Measurements from ENCODE around the gene CLCN6. TPM values are rescaled to one million over a fixed set of nuclear protein-coding genes. Genes with fewer than 3 reads are reported as not detected.
A peak's percentile ranks its signal among the peaks of the same experiment; 100 is the strongest.

Gene CLCN6
- total RNA-seq, 1 donor = 21.0 TPM

- Histone ChIP-seq H3K27ac (ENCODE audit: low read depth, low read length) (no peak overlapping the region), H3K27me3 (ENCODE audit: insufficient read depth, low read length) (peaks cover 5% of the 10 kb centered on the region), H2AFZ (ENCODE audit: low read length) (no peak overlapping the region), H3K9me3 (ENCODE audit: low read depth, low read length) (no peaks in the 10 kb centered on the region), H3K36me3 (ENCODE audit: insufficient read depth, low read length) (no peaks in the 10 kb centered on the region), H3K4me2 (ENCODE audit: insufficient read depth, low read length) (no peak overlapping the region), H3K4me1 (ENCODE audit: insufficient read depth, low read length) (no peaks in the 10 kb centered on the region), H3K79me2 (ENCODE audit: insufficient read depth, low read length) (no peaks in the 10 kb centered on the region), H3K4me3 (ENCODE audit: insufficient read depth, low read length) (no peak overlapping the region), H4K20me1 (ENCODE audit: insufficient read depth, low read length) (no peaks in the 10 kb centered on the region)
- no peak for TF ChIP-seq CTCF (IDR thresholded peaks at IDR 0.05; ENCODE audit: extremely low read depth, low read depth, low read length)
- peak; percentile 26 for DNase-seq (ENCODE audit: insufficient read length, low spot score, missing footprints)
These were observed 81.6 kb downstream of the CLCN6 start for GRCh38 chr1:11887666-11888007.

GRCh38 chr1:11888206-11888876, 82.3 kb downstream of the CLCN6 start:
- H2AFZ ChIP-seq (ENCODE audit: low read length) = no peak overlapping the region
- H4K20me1 ChIP-seq (ENCODE audit: insufficient read depth, low read length) = no peaks in the 10 kb centered on the region
- H3K4me3 ChIP-seq (ENCODE audit: insufficient read depth, low read length) = no peak overlapping the region
- no peaks in the 10 kb centered on the region for H3K79me2 ChIP-seq (ENCODE audit: insufficient read depth, low read length)
- H3K9me3 ChIP-seq (ENCODE audit: low read depth, low read length) = no peaks in the 10 kb centered on the region
- no peaks in the 10 kb centered on the region for H3K36me3 ChIP-seq (ENCODE audit: insufficient read depth, low read length)
- H3K27me3 ChIP-seq (ENCODE audit: insufficient read depth, low read length) = peaks cover 5% of the 10 kb centered on the region
- H3K4me1 ChIP-seq (ENCODE audit: insufficient read depth, low read length) = no peaks in the 10 kb centered on the region
- no peak overlapping the region for H3K4me2 ChIP-seq (ENCODE audit: insufficient read depth, low read length)
- peak; percentile 67 for DNase-seq (ENCODE audit: insufficient read length, low spot score, missing footprints)
- TF ChIP-seq CTCF (IDR thresholded peaks at IDR 0.05; ENCODE audit: extremely low read depth, low read depth, low read length) = no peak
- H3K27ac ChIP-seq (ENCODE audit: low read depth, low read length) = no peak overlapping the region

- Histone ChIP-seq H3K4me3 (ENCODE audit: insufficient read depth, low read length) (no peak overlapping the region), H2AFZ (ENCODE audit: low read length) (no peak overlapping the region), H3K27me3 (ENCODE audit: insufficient read depth, low read length) (peaks cover 5% of the 10 kb centered on the region), H3K4me2 (ENCODE audit: insufficient read depth, low read length) (no peak overlapping the region), H4K20me1 (ENCODE audit: insufficient read depth, low read length) (no peaks in the 10 kb centered on the region), H3K4me1 (ENCODE audit: insufficient read depth, low read length) (no peaks in the 10 kb centered on the region), H3K9me3 (ENCODE audit: low read depth, low read length) (no peaks in the 10 kb centered on the region), H3K27ac (ENCODE audit: low read depth, low read length) (no peak overlapping the region), H3K36me3 (ENCODE audit: insufficient read depth, low read length) (no peaks in the 10 kb centered on the region), H3K79me2 (ENCODE audit: insufficient read depth, low read length) (no peaks in the 10 kb centered on the region)
- DNase-seq (ENCODE audit: insufficient read length, low spot score, missing footprints) = no peak
- TF ChIP-seq CTCF (IDR thresholded peaks at IDR 0.05; ENCODE audit: extremely low read depth, low read depth, low read length) = no peak
These were observed 82.9 kb downstream of the CLCN6 start for GRCh38 chr1:11888877-11889208.

- Histone ChIP-seq H3K36me3 (ENCODE audit: insufficient read depth, low read length) (no peaks in the 10 kb centered on the region), H3K4me1 (ENCODE audit: insufficient read depth, low read length) (no peaks in the 10 kb centered on the region), H2AFZ (ENCODE audit: low read length) (no peak overlapping the region), H3K27me3 (ENCODE audit: insufficient read depth, low read length) (peaks cover 5% of the 10 kb centered on the region), H4K20me1 (ENCODE audit: insufficient read depth, low read length) (peaks cover 4% of the 10 kb centered on the region), H3K27ac (ENCODE audit: low read depth, low read length) (no peak overlapping the region), H3K4me3 (ENCODE audit: insufficient read depth, low read length) (no peak overlapping the region), H3K9me3 (ENCODE audit: low read depth, low read length) (no peaks in the 10 kb centered on the region), H3K79me2 (ENCODE audit: insufficient read depth, low read length) (no peaks in the 10 kb centered on the region), H3K4me2 (ENCODE audit: insufficient read depth, low read length) (no peak overlapping the region)
- no peak for TF ChIP-seq CTCF (IDR thresholded peaks at IDR 0.05; ENCODE audit: extremely low read depth, low read depth, low read length)
- peak; percentile 67 for DNase-seq (ENCODE audit: insufficient read length, low spot score, missing footprints)
These were observed 85.6 kb downstream of the CLCN6 start for GRCh38 chr1:11891433-11892186.

All from osteoblast (primary cell).